IMR-90 (cell line): ENCODE results near the gene HDAC7.

Source experiments
- BHLHE40 ChIP-seq: fragments of 150-350 bp; IDR thresholded peaks from 2 replicates; pipeline ENCODE4 v1.6.1; 2016; ENCODE audit warnings: mild to moderate bottlenecking, low read depth, low read length
- CEBPB ChIP-seq: IDR thresholded peaks from 2 replicates; pipeline ENCODE4 v1.6.1; 2012; ENCODE audit warnings: low read depth, low read length, improper control_type of control experiment
- CHD1 ChIP-seq: IDR thresholded peaks from 2 replicates; pipeline ENCODE4 v1.6.1; 2012; ENCODE audit warnings: low read depth, low read length, improper control_type of control experiment
- MAFK ChIP-seq: IDR thresholded peaks from 2 replicates; pipeline ENCODE4 v1.6.1; 2012; ENCODE audit warnings: low read depth, low read length, improper control_type of control experiment
- MXI1 ChIP-seq: IDR thresholded peaks from 2 replicates; pipeline ENCODE4 v1.6.1; 2012; ENCODE audit warnings: low read depth, mild to moderate bottlenecking, low read length, moderate library complexity, borderline replicate concordance
- POLR2A ChIP-seq: IDR thresholded peaks from 2 replicates; pipeline ENCODE4 v1.6.1; 2012; ENCODE audit warnings: mild to moderate bottlenecking, low read depth, low read length
- RAD21 ChIP-seq: IDR thresholded peaks from 2 replicates; pipeline ENCODE4 v1.6.1; 2012; ENCODE audit warnings: low read length, improper control_type of control experiment
- RFX5 ChIP-seq: IDR thresholded peaks from 2 replicates; pipeline ENCODE4 v1.8.0; 2012; ENCODE audit warnings: low read depth, mild to moderate bottlenecking, low read length, moderate library complexity
- SMC3 ChIP-seq: fragments of 150-350 bp; IDR thresholded peaks from 2 replicates; pipeline ENCODE4 v1.6.1; 2016; ENCODE audit warnings: low read depth, mild to moderate bottlenecking, antibody characterized with exemption, low read length, moderate library complexity
- TF ChIP-seq, protein P1 (sequence below): conservative IDR thresholded peaks from 2 replicates; pipeline ENCODE4 v1.5.1; 2012; ENCODE audit warnings: mild to moderate bottlenecking, low read depth, low read length, improper control_type of control experiment
- TF ChIP-seq, protein P2 (sequence below): fragments of 150-350 bp; IDR thresholded peaks from 2 replicates; pipeline ENCODE4 v1.6.1; 2017; ENCODE audit warnings: mild to moderate bottlenecking, antibody characterized with exemption, low read length, low read depth

DNA sequence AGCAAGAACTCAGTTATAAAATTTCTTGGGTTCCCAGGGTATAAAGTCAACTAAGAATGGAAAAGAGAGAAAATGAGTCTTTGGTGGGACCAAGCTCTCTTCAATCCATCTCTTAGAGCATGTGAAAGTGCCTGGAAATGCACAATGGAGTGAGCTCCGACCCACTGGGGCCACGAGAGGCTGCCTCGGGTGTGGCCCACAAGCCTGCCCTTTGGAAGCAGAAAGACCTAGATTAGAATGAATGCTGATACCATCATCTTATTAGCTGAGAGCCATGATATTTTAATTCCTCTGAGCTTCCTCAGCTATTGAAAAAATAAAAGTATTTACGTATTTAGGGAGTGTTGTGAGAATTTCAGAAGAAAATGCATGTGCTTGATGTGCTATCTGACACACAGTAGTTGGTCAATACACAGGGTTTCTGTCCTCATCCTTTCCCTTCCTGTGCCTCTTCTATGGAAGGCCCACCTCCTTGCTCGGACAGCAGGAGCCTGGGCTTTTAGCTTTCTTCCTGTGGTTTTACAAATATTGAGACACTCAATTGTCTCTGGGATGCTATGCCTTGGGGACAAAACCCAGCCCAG lies 42.6 kb upstream of the HDAC7 start:
- TF ChIP-seq CEBPB (no peak), POLR2A (no peak), MXI1 (no peak), MAFK (no peak), RFX5 (no peak), RAD21 (no peak), SMC3 (no peak), CHD1 (no peak), BHLHE40 (no peak)
- TF ChIP-seq, protein P1, sequence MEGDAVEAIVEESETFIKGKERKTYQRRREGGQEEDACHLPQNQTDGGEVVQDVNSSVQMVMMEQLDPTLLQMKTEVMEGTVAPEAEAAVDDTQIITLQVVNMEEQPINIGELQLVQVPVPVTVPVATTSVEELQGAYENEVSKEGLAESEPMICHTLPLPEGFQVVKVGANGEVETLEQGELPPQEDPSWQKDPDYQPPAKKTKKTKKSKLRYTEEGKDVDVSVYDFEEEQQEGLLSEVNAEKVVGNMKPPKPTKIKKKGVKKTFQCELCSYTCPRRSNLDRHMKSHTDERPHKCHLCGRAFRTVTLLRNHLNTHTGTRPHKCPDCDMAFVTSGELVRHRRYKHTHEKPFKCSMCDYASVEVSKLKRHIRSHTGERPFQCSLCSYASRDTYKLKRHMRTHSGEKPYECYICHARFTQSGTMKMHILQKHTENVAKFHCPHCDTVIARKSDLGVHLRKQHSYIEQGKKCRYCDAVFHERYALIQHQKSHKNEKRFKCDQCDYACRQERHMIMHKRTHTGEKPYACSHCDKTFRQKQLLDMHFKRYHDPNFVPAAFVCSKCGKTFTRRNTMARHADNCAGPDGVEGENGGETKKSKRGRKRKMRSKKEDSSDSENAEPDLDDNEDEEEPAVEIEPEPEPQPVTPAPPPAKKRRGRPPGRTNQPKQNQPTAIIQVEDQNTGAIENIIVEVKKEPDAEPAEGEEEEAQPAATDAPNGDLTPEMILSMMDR: no peak
- TF ChIP-seq, protein P2, sequence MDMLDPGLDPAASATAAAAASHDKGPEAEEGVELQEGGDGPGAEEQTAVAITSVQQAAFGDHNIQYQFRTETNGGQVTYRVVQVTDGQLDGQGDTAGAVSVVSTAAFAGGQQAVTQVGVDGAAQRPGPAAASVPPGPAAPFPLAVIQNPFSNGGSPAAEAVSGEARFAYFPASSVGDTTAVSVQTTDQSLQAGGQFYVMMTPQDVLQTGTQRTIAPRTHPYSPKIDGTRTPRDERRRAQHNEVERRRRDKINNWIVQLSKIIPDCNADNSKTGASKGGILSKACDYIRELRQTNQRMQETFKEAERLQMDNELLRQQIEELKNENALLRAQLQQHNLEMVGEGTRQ: no peak
